Measurements from ENCODE around the gene SPATC1L. TPM values are rescaled to one million over a fixed set of nuclear protein-coding genes. Genes with fewer than 3 reads are reported as not detected.

Gene SPATC1L
- total RNA-seq, 4 donors from 2014 or later: 1.3 to 22.0 (median 7.0) TPM

DNA sequence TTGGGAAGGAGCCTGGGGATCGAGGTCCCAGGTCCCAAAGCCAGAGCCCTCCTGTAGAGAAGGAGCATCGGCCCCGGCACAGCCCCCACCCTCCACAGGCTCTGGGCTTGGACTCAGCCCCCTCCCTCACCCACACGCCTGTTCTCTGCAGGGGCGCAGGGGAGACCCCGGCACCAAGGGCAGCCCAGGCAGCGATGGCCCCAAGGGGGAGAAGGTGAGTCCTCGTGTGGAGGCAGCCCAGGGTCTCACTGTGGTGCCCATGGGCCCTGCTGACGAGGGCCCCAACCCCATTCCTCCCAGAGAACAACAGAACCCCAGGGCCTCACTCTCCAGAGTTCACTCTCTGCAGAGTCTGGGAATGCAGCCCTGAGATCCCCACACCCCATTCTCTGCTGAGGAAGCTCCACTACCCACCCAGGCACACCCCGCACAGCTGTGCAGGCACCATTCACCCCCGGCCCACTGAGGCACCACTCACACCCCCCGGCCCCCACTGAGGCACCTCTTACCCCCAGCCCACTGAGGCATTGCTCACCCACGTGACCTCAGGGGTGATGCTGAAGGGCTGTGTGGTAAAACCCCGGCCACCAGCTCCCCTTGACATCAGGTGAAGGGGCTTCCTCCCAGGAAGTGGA is 64.5 kb downstream of the SPATC1L start:
- Histone ChIP-seq H3K27ac (replicated peaks in 1 of 4) (peak overlapping the region; percentile 21 to 44 (median 36)), H3K36me3 (peaks cover 89 to 100% (median 96%) of the 10 kb centered on the region in 4 donors), H3K27me3 (no peaks in the 10 kb centered on the region), H3K4me1 (no peaks in the 10 kb centered on the region), H3K4me3 (no peak overlapping the region), H3K9me3 (peaks cover 0 to 3% (median 0%) of the 10 kb centered on the region in 4 donors)
- TF ChIP-seq POLR2A (IDR thresholded peaks at IDR 0.05; ENCODE audit: low read depth): no peak
- TF ChIP-seq, protein P1, sequence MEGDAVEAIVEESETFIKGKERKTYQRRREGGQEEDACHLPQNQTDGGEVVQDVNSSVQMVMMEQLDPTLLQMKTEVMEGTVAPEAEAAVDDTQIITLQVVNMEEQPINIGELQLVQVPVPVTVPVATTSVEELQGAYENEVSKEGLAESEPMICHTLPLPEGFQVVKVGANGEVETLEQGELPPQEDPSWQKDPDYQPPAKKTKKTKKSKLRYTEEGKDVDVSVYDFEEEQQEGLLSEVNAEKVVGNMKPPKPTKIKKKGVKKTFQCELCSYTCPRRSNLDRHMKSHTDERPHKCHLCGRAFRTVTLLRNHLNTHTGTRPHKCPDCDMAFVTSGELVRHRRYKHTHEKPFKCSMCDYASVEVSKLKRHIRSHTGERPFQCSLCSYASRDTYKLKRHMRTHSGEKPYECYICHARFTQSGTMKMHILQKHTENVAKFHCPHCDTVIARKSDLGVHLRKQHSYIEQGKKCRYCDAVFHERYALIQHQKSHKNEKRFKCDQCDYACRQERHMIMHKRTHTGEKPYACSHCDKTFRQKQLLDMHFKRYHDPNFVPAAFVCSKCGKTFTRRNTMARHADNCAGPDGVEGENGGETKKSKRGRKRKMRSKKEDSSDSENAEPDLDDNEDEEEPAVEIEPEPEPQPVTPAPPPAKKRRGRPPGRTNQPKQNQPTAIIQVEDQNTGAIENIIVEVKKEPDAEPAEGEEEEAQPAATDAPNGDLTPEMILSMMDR (IDR thresholded peaks at IDR 0.05): no peak
- no peak for TF ChIP-seq POLR2AphosphoS5 (IDR thresholded peaks at IDR 0.05)
- TF ChIP-seq EP300 (IDR thresholded peaks at IDR 0.05): no peak
- DNase-seq (ENCODE audit: extremely low spot score): no peak
- WGBS: 85% methylated on average over 10 of the region's 14 CpGs
- intact Hi-C loops (cut with DNase I): no loop called here

DNA sequence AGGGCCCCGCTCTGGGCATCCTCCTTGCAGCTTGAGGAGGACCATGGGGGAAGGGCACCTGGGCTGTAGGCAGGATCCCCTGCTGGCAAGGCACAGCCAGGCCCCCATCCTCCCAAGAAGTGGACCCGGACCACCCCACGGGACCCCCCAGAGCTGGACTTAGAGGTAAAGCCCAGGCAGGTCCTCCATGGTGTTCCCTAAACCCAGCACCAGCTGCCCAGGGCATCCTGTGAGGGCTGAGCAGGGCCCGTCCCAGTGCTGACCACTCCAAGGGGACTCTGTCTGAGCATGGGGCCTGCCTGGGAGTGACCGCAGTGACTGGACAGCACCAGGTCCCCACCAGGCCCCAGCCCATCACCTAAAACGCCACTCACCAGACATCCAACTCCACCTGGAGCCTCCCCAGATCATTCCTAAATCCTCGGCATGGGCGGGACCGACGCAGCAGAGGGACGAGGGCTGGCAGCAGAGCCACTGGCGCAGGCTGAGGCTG is 65.1 kb downstream of the SPATC1L start:
- intact Hi-C loops (cut with DNase I): no loop called here
- H3K27me3 ChIP-seq: no peaks in the 10 kb centered on the region
- H3K27ac ChIP-seq (replicated peaks in 1 of 4): peak overlapping the region; percentile 21 to 44 (median 36)
- DNase-seq (ENCODE audit: extremely low spot score): no peak
- 90% methylated on average over 7 of the region's 12 CpGs for WGBS
- peaks cover 89 to 100% (median 96%) of the 10 kb centered on the region in 4 donors for H3K36me3 ChIP-seq
- H3K4me3 ChIP-seq: no peak overlapping the region
- H3K4me1 ChIP-seq: no peaks in the 10 kb centered on the region
- peaks cover 0 to 5% (median 0%) of the 10 kb centered on the region in 4 donors for H3K9me3 ChIP-seq
- TF ChIP-seq, protein P1 (IDR thresholded peaks at IDR 0.05): no peak
- no peak for TF ChIP-seq POLR2AphosphoS5 (IDR thresholded peaks at IDR 0.05)

DNA sequence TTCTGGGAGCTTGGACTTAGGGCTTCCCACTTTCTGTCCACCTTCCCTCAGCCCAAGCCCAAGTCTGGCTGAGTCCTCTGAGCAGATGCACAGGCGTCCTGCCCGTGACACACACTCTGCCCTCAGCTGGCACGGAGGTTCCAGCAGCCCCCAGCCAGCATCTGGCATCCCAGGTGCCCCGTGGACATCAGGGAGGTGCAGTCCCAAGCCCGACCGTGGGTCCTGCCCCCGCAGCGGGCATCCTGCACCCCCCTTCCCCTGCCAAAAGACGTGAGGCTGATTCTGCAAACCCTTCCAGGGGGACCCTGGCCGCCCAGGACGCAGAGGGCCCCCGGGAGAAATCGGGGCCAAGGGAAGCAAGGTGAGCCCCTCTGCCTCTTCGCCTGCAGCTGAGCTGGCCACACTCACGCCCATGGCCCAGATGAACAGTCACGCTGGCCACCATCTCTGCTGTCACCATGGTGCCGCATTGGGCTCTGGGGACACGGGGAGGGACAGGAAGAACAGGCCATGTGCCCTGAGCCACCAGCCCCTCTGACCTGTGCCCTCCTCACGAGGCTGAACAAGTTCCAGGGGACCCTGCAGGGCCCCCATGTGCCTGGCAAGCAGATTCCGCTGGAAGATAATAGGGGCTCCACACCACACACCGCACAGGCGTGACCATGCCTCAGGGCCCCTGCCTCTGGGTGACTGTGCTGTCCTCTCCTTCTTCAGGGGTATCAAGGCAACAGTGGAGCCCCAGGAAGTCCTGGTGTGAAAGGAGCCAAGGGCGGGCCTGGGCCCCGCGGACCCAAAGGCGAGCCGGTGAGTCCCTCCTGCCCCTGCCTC is 65.7 kb downstream of the SPATC1L start:
- Histone ChIP-seq H3K4me1 (no peaks in the 10 kb centered on the region), H3K27ac (replicated peaks in 1 of 4) (peak overlapping the region; percentile 21 to 44 (median 36)), H3K36me3 (peaks cover 94 to 100% (median 98%) of the 10 kb centered on the region in 4 donors), H3K9me3 (peaks cover 0 to 5% (median 0%) of the 10 kb centered on the region in 4 donors), H3K4me3 (no peak overlapping the region), H3K27me3 (no peaks in the 10 kb centered on the region)
- no peak for DNase-seq (ENCODE audit: extremely low spot score)
- 94% methylated on average over 18 of the region's 27 CpGs for WGBS
- TF ChIP-seq, protein P1 (IDR thresholded peaks at IDR 0.05): no peak
- TF ChIP-seq POLR2AphosphoS5 (IDR thresholded peaks at IDR 0.05) (no peak), POLR2A (IDR thresholded peaks at IDR 0.05; ENCODE audit: low read depth) (no peak), EP300 (IDR thresholded peaks at IDR 0.05) (no peak)
- intact Hi-C loops (cut with DNase I): no loop called here

DNA sequence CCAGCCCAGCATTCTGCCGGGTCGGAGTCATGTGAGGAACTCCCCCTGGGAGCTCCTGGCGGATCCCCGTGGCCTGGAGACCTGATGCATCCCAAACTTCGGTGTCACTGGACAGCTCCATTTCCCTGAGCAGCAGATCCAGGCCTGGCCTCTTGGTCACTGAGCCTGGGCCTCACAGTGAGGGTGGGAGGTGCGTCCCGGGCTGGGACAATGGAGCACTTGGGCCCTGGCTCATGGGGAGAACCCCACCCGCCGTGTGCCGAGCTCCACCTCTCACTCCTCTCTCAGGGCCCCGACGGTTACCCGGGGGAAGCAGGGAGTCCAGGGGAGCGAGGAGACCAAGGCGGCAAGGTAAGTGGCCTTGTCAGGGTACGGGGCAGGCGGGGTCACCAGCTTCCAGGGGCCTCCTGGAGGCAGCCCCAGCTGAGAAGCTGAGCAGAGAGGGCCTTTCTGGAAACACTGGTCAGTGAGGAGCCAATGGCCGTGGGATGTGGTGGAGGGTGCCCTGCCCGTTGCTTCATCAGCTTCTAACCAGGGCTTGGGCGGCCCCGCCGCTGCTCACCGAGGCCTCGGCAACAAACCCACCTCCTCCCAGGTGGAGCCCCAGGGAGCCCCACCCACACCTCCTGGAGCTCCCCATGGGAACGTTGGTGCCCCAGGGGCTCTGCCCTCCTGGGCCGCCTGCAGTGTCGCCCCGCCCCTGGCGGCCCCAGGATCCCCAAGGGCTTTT is 66.5 kb downstream of the SPATC1L start:
- intact Hi-C loops (cut with DNase I): no loop called here
- Histone ChIP-seq H3K27me3 (no peaks in the 10 kb centered on the region), H3K4me3 (no peak overlapping the region), H3K4me1 (no peaks in the 10 kb centered on the region), H3K36me3 (peaks cover 99 to 100% (median 100%) of the 10 kb centered on the region in 4 donors), H3K27ac (replicated peaks in 1 of 4) (peak overlapping the region; percentile 21 to 44 (median 29)), H3K9me3 (peaks cover 0 to 5% (median 0%) of the 10 kb centered on the region in 4 donors)
- TF ChIP-seq EP300 (IDR thresholded peaks at IDR 0.05): no peak
- TF ChIP-seq, protein P1 (IDR thresholded peaks at IDR 0.05): no peak
- TF ChIP-seq POLR2AphosphoS5 (IDR thresholded peaks at IDR 0.05): no peak
- no peak for TF ChIP-seq POLR2A (IDR thresholded peaks at IDR 0.05; ENCODE audit: low read depth)
- DNase-seq (ENCODE audit: extremely low spot score): no peak
- 88% methylated on average over 20 of the region's 29 CpGs for WGBS
